Measurements from ENCODE around the gene MTOR. TPM values are rescaled to one million over a fixed set of nuclear protein-coding genes. Genes with fewer than 3 reads are reported as not detected.

Gene MTOR
- polyA plus RNA-seq, 1 of the 3 experiments (the other 2 are of a cell fraction) = 20.9 TPM

- Histone ChIP-seq H3K4me2 (no peak overlapping the region), H3K27ac (ENCODE audit: low read depth in 2 of 2, low read length in 1 of 2) (no peak overlapping the region), H4K20me1 (ENCODE audit: insufficient read depth) (no peaks in the 10 kb centered on the region), H3K4me1 (ENCODE audit: control insufficient read depth in 1 of 2, insufficient read depth in 2 of 2, low read depth in 1 of 2, low read length in 1 of 2) (no peaks in the 10 kb centered on the region; a peak in 1 of 4 replicates), H3K9ac (no peak overlapping the region), H3K27me3 (ENCODE audit: insufficient read depth) (no peaks in the 10 kb centered on the region), H3K4me3 (ENCODE audit: low read depth in 2 of 2, low read length in 1 of 2) (no peak overlapping the region), H3K9me2 (no peaks in the 10 kb centered on the region), H3F3A (replicated peaks; ENCODE audit: insufficient read depth) (peaks cover 11% of the 10 kb centered on the region), H3K9me3 (no peaks in the 10 kb centered on the region), H3K79me2 (ENCODE audit: insufficient read depth) (0 out of 2 replicates have a peak, but pooled peaks cover 5% of the 10 kb centered on the region), H2AFZ (ENCODE audit: low read depth) (no peak overlapping the region), H3K36me3 (replicated peaks in 1 of 2; ENCODE audit: control insufficient read depth in 1 of 2, insufficient read depth in 2 of 2, low read length in 1 of 2) (peaks cover 64 to 68% of the 10 kb centered on the region in 2 experiments)
- ChIA-PET POLR2A (interaction anchor here (0.5 kb wide), 1 partner anchor 14 kb away, joined by 3 read pairs; no protein-coding TSS in a partner anchor), CTCF (interaction anchor here (0.6 to 5.0 kb wide), 9 partner anchors 10 to 416 kb away, joined by 3 to 20 read pairs (median 3); no protein-coding TSS in a partner anchor)
- 93% methylated on average over 10 of the region's 10 CpGs for WGBS (ENCODE audit: low lambda C conversion rate)
- DNase-seq = no peak
- no peak for TF ChIP-seq PBX3 (IDR thresholded peaks at IDR 0.05)
- no peak for TF ChIP-seq RCOR1 (IDR thresholded peaks at IDR 0.05; ENCODE audit: low read length)
- no peak for TF ChIP-seq POLR2AphosphoS5 (IDR thresholded peaks at IDR 0.05; ENCODE audit: low read depth, low read length)
- TF ChIP-seq TEAD4 (IDR thresholded peaks at IDR 0.05; ENCODE audit: borderline replicate concordance, insufficient read depth) = no peak
- no peak for TF ChIP-seq NRF1 (IDR thresholded peaks at IDR 0.05; ENCODE audit: low read depth, low read length)
- no peak for TF ChIP-seq GABPA (IDR thresholded peaks at IDR 0.05; ENCODE audit: low read depth)
- TF ChIP-seq USF1 (IDR thresholded peaks at IDR 0.05; ENCODE audit: borderline replicate concordance, low read depth) = no peak
- TF ChIP-seq NFIC (IDR thresholded peaks at IDR 0.05; ENCODE audit: borderline replicate concordance) = no peak
- no peak for TF ChIP-seq USF2 (IDR thresholded peaks at IDR 0.05; ENCODE audit: borderline replicate concordance, low read depth, low read length)
Measured at GRCh38 chr1:11227106-11228077, 35.0 kb downstream of the MTOR start.

GRCh38 chr1:11216074-11216473 lies 46.3 kb downstream of the MTOR start:
- Histone ChIP-seq H3K27me3 (ENCODE audit: insufficient read depth) (no peaks in the 10 kb centered on the region), H3K9ac (no peak overlapping the region), H3K4me3 (ENCODE audit: low read depth in 2 of 2, low read length in 1 of 2) (no peak overlapping the region), H3K9me2 (no peaks in the 10 kb centered on the region), H3K36me3 (replicated peaks in 1 of 2; ENCODE audit: control insufficient read depth in 1 of 2, insufficient read depth in 2 of 2, low read length in 1 of 2) (peaks cover 57 to 73% of the 10 kb centered on the region in 2 experiments), H3F3A (replicated peaks; ENCODE audit: insufficient read depth) (no peaks in the 10 kb centered on the region), H3K79me2 (ENCODE audit: insufficient read depth) (no peaks in the 10 kb centered on the region), H4K20me1 (ENCODE audit: insufficient read depth) (no peaks in the 10 kb centered on the region), H3K27ac (ENCODE audit: low read depth in 2 of 2, low read length in 1 of 2) (no peak overlapping the region), H2AFZ (ENCODE audit: low read depth) (no peak overlapping the region), H3K4me2 (no peak overlapping the region), H3K4me1 (ENCODE audit: control insufficient read depth in 1 of 2, insufficient read depth in 2 of 2, low read depth in 1 of 2, low read length in 1 of 2) (no peaks in the 10 kb centered on the region), H3K9me3 (no peaks in the 10 kb centered on the region)
- CTCF ChIA-PET = interaction anchor here (0.7 to 3.2 kb wide), 4 partner anchors 13 to 178 kb away, joined by 3 to 12 read pairs (median 6); no protein-coding TSS in a partner anchor
- WGBS (ENCODE audit: low lambda C conversion rate) = 83% methylated on average over 1 of the region's 1 CpG
- no peak for DNase-seq
- POLR2A ChIA-PET = no interaction called here
- TF ChIP-seq FOXM1 (IDR thresholded peaks at IDR 0.05; ENCODE audit: low read depth) (no peak), RCOR1 (IDR thresholded peaks at IDR 0.05; ENCODE audit: low read length) (no peak), NFIC (IDR thresholded peaks at IDR 0.05; ENCODE audit: borderline replicate concordance) (no peak), MXI1 (IDR thresholded peaks at IDR 0.05; ENCODE audit: low read depth, low read length) (no peak), JUND (IDR thresholded peaks at IDR 0.05) (no peak), SMC3 (IDR thresholded peaks at IDR 0.05; ENCODE audit: low read depth, low read length) (no peak), GATA2 (CRISPR knock-in tag; IDR thresholded peaks at IDR 0.05) (no peak), USF2 (IDR thresholded peaks at IDR 0.05; ENCODE audit: borderline replicate concordance, low read depth, low read length) (no peak), EP300 (IDR thresholded peaks at IDR 0.05; ENCODE audit: borderline replicate concordance in 1 of 2, low read depth in 1 of 2, low read length in 1 of 2) (no peak)
